ENCODE data around the gene CAMK2G.

CAMK2G gene

GRCh38 chr10:73878365-73878764 lies 4.0 kb upstream of the CAMK2G start:
- no peak for DNase-seq

- no peak for DNase-seq
These were observed 3.3 kb upstream of the CAMK2G start for GRCh38 chr10:73877533-73878160.

GRCh38 chr10:73876971-73877370 lies 2.6 kb upstream of the CAMK2G start:
- DNase-seq = peak; percentile 17

- no peak for DNase-seq
These were observed 2.2 kb upstream of the CAMK2G start for GRCh38 chr10:73876566-73876965.

GRCh38 chr10:73876157-73876556 lies 1.8 kb upstream of the CAMK2G start:
- DNase-seq = no peak

- DNase-seq = peak; percentile 86
These were observed 752 bp upstream of the CAMK2G start for GRCh38 chr10:73875139-73875475.

GRCh38 chr10:73873838-73874215 lies 528 bp downstream of the CAMK2G start:
- no peak for DNase-seq

GRCh38 chr10:73873142-73873837 lies 1.1 kb downstream of the CAMK2G start:
- DNase-seq = no peak

GRCh38 chr10:73872190-73872710 lies 2.1 kb downstream of the CAMK2G start:
- no peak for DNase-seq

GRCh38 chr10:73871295-73872189 lies 2.8 kb downstream of the CAMK2G start:
- no peak for DNase-seq

GRCh38 chr10:73868655-73869195 lies 5.6 kb downstream of the CAMK2G start:
- no peak for DNase-seq

- no peak for DNase-seq
These were observed 6.3 kb downstream of the CAMK2G start for GRCh38 chr10:73867871-73868631.

GRCh38 chr10:73867126-73867807 lies 7.1 kb downstream of the CAMK2G start:
- DNase-seq = no peak

GRCh38 chr10:73866621-73867020 lies 7.7 kb downstream of the CAMK2G start:
- DNase-seq = no peak

- DNase-seq = peak; percentile 59
These were observed 8.6 kb downstream of the CAMK2G start for GRCh38 chr10:73865459-73866442.

GRCh38 chr10:73865107-73865458 lies 9.3 kb downstream of the CAMK2G start:
- DNase-seq = peak; percentile 13

- DNase-seq = no peak
These were observed 10.1 kb downstream of the CAMK2G start for GRCh38 chr10:73864229-73864628.

GRCh38 chr10:73863039-73863817 lies 11.1 kb downstream of the CAMK2G start:
- DNase-seq = no peak

GRCh38 chr10:73862011-73862410 lies 12.3 kb downstream of the CAMK2G start:
- no peak for DNase-seq

Measured in CD4-positive, alpha-beta T cell treated with Interleukin-4 for 4 hours (primary cell).